BE2C (cell line): Measurements from ENCODE around the gene RNU5D-1.
"Not testable (repeated sequence)": the region's sequence is repeated elsewhere in the genome, so short reads cannot be mapped to it uniquely, and the experiment has no call there.

ENCODE experiments used
- DNase-seq: peaks from one replicate; pipeline ENCODE4 v3.0.0-alpha.2; 2020
- H3K27me3 ChIP-seq: fragments of 250-450 bp; sonication (Bioruptor Pico); 2 replicates; pipeline ENCODE4 v1.5.1; 2020; ENCODE audit warnings: mild to moderate bottlenecking
- H3K36me3 ChIP-seq: fragments of 250-450 bp; sonication (Bioruptor Pico); 2 replicates; pipeline ENCODE4 v1.5.1; 2020; ENCODE audit warnings: mild to moderate bottlenecking
- H3K4me1 ChIP-seq: fragments of 250-450 bp; sonication (Bioruptor Pico); 2 replicates; pipeline ENCODE4 v1.5.1; 2020
- H3K4me3 ChIP-seq: 2 replicates; pipeline ENCODE4 v1.5.1; 2011; ENCODE audit warnings: low read depth, low read length
- H3K9me3 ChIP-seq: fragments of 250-450 bp; sonication (Bioruptor Pico); 2 replicates; pipeline ENCODE4 v1.5.1; 2020
- TF ChIP-seq, protein P1 (sequence below): IDR thresholded peaks from 2 replicates; pipeline ENCODE4 v1.5.1; 2012; ENCODE audit warnings: mild to moderate bottlenecking, low read depth, low read length

Gene RNU5D-1

DNA sequence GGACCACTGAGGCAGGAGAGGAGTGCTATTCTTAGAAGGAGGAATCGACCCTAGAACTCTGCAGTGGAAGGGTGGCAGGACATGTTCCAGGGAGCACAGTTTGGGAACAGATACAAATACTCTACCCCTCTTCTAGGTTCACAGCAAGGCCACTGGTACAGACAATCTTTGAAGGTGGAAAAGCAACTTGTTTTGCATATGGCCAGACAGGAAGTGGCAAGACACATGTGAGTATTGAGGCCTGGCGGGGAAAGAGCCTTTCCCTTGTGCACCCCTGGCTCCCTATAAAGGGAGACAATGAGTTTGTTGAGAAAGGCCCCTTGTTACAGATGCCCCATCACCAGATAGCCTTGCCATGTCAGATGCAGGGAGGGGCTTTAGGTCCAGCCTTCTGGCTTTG is 26.4 kb upstream of the RNU5D-1 start:
- Histone ChIP-seq H3K36me3 (peaks cover 40% of the 10 kb centered on the region), H3K27me3 (no peaks in the 10 kb centered on the region), H3K9me3 (no peaks in the 10 kb centered on the region), H3K4me3 (no peak overlapping the region), H3K4me1 (no peaks in the 10 kb centered on the region)
- TF ChIP-seq, protein P1, sequence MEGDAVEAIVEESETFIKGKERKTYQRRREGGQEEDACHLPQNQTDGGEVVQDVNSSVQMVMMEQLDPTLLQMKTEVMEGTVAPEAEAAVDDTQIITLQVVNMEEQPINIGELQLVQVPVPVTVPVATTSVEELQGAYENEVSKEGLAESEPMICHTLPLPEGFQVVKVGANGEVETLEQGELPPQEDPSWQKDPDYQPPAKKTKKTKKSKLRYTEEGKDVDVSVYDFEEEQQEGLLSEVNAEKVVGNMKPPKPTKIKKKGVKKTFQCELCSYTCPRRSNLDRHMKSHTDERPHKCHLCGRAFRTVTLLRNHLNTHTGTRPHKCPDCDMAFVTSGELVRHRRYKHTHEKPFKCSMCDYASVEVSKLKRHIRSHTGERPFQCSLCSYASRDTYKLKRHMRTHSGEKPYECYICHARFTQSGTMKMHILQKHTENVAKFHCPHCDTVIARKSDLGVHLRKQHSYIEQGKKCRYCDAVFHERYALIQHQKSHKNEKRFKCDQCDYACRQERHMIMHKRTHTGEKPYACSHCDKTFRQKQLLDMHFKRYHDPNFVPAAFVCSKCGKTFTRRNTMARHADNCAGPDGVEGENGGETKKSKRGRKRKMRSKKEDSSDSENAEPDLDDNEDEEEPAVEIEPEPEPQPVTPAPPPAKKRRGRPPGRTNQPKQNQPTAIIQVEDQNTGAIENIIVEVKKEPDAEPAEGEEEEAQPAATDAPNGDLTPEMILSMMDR = no peak
- DNase-seq = no peak

DNA sequence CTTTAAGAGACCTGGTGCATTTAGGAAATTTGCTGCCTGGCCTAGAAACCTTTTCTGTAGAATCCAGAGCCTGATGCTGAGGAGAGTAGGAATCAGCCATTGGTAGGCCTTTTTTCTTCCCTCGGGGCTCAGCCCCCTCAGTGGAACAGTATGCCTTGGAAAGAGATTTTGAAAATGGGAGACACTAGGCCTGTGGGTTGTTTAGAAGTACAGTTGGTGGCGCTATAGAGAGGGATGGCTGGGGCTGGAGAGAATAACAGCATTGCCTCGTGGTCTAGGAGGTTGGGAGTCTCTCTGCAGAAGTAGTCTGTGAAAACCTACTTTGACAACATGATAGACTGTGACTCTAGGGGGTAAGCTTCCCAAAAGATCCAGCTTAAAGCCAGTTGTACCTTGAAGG is 16.9 kb upstream of the RNU5D-1 start:
- H3K4me1 ChIP-seq = no peaks in the 10 kb centered on the region
- H3K9me3 ChIP-seq = no peaks in the 10 kb centered on the region
- no peak for DNase-seq
- TF ChIP-seq, protein P1 = no peak
- H3K27me3 ChIP-seq = no peaks in the 10 kb centered on the region
- peaks cover 18% of the 10 kb centered on the region for H3K36me3 ChIP-seq
- no peak overlapping the region for H3K4me3 ChIP-seq

DNA sequence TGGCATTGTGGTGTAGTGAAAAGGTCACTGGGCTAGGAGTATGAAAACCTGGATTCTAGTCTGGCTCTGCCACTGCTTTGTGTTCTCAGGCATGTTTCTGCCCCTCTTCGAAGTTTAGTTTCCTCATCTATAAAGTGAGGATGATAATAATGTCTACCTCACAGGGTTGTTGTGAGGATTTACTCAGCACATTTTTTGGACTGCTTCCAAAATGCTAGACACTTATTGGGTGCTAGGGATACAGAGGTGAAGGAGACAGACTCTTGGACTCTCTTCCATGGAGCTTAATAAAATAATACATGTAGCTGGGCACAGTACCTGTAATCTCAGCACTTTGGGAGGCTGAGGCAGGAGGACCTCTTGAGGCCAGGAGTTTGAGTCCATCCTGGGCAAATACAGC is 12.2 kb upstream of the RNU5D-1 start:
- no peak for DNase-seq
- Histone ChIP-seq H3K36me3 (peaks cover 8% of the 10 kb centered on the region), H3K9me3 (no peaks in the 10 kb centered on the region), H3K27me3 (no peaks in the 10 kb centered on the region), H3K4me3 (no peak overlapping the region), H3K4me1 (no peaks in the 10 kb centered on the region)
- TF ChIP-seq, protein P1 = no peak

DNA sequence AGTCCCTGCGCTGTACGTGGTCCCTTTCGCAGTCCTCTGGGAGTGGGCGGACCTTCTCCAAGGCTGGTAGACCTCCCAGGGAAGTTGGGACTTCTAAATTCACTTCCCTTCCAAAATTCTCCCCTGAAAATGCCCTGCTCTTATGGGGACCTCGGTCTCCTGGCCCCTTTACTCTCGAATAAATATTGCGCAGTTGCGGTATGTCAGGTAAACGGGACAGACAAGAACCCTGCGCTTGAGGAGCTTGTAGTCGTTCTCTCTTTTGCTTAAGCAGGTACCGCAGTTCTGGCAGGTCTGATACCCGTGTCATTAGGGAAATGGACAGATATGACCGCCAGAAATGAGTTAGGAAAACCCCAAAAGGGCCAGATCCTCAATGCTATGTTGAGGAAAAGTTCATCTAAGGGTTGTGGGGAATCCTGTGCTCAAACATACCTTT is 9.2 kb upstream of the RNU5D-1 start:
- DNase-seq = no peak
- peaks cover 4% of the 10 kb centered on the region; the same call in 1 of the 2 replicates for H3K36me3 ChIP-seq
- peak overlapping the region; percentile 76 for H3K4me3 ChIP-seq
- TF ChIP-seq, protein P1 = no peak
- no peaks in the 10 kb centered on the region for H3K9me3 ChIP-seq
- no peaks in the 10 kb centered on the region for H3K27me3 ChIP-seq
- H3K4me1 ChIP-seq = no peaks in the 10 kb centered on the region

DNA sequence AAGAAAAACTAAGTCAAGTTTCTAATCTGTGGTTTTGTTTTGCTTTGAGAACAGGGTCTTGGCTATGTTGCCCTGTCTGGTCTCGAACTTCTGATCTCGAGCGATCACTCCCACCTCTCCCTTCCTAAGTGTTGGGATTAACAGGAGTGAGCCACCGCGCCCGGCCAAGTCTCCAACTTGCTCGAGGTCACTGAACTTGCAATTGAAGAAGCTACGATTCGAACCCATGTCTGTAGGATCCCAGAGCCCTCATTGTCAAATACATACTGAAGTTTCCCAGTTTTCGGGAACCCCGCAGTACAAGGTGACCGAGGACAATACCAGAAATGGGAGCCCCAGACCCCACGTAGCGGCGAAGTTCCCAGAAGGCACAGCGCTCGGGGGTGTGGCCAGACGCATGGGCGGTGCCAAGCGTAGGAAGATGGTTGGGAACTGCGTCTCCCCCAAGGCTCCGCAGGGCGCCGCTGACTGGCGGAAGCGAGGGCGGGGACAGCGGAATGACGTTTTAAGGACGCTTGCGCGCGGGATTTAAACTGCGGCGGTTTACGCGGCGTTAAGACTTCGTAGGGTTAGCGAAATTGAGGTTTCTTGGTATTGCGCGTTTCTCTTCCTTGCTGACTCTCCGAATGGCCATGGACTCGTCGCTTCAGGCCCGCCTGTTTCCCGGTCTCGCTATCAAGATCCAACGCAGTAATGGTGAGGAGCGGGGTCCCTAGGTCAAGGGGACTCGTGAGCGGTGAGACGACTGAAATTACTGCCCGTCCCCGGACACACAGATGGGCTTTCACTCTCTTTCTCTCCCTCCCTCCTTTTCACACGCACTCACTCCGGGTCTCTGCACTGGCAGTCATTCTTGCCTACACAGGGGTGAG is 8.6 kb upstream of the RNU5D-1 start, which contains the start of gene KIF2C:
Gene KIF2C (plus strand): TSS at position 531 of the 872 bp plus-strand sequence. CDS start 96 bp downstream, at position 627.
- TF ChIP-seq, protein P1 = no peak
- Histone ChIP-seq H3K36me3 (peaks cover 4% of the 10 kb centered on the region; the same call in 1 of the 2 replicates), H3K27me3 (no peaks in the 10 kb centered on the region), H3K4me3 (peak within 1 kb of the TSS; percentile 76), H3K9me3 (no peaks in the 10 kb centered on the region), H3K4me1 (no peaks in the 10 kb centered on the region)
- peak; percentile 92 for DNase-seq

DNA sequence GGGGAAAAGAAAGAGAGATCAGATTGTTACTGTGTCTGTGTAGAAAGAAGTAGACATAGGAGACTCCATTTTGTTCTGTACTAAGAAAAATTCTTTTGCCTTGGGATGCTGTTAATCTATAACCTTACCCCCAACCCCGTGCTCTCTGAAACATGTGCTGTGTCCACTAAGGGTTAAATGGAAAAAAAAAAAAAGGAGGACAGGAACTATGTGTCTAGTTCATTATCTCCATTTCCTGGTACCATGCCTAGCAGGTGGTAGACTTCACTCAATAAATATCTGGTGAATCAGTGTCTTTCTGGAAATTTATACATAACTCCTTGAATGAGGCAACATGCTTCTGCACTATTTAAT is 8.0 kb upstream of the RNU5D-1 start:
- H3K4me3 ChIP-seq = peak overlapping the region; percentile 76
- H3K36me3 ChIP-seq, H3K9me3 ChIP-seq, H3K4me1 ChIP-seq, H3K27me3 ChIP-seq, DNase-seq: not testable (repeated sequence)
